Sigmoid colon (tissue), 7 donors: ENCODE results near the gene CLBA1. TPM values are rescaled to one million over a fixed set of nuclear protein-coding genes. Genes with fewer than 3 reads are reported as not detected.

ENCODE experiments used
- DNase-seq: peaks from one replicate; pipeline ENCODE4 v3.0.0-alpha.2; 2019
- H3K27ac ChIP-seq, 4 donors: fragments of 200-600 bp; sonication (generic); one replicate each; pipeline ENCODE4 v1.5.1; 2016 to 2019; ENCODE audit warnings: mild to moderate bottlenecking in 1 of 4
- H3K27me3 ChIP-seq, 3 donors: fragments of 200-600 bp; sonication (generic); one replicate each; pipeline ENCODE4 v1.5.1; 2019; ENCODE audit warnings: mild to moderate bottlenecking in 1 of 3
- H3K36me3 ChIP-seq, 4 donors: fragments of 200-600 bp; sonication (generic); one replicate each; pipeline ENCODE4 v1.5.1; 2016 to 2019
- H3K4me1 ChIP-seq, 4 donors: fragments of 200-600 bp; sonication (generic); one replicate each; pipeline ENCODE4 v1.5.1; 2017 to 2019
- H3K4me3 ChIP-seq, 4 donors: fragments of 200-600 bp; sonication (generic); one replicate each; pipeline ENCODE4 v1.5.1; 2017 to 2019; ENCODE audit warnings: mild to moderate bottlenecking in 2 of 4, moderate library complexity in 1 of 4
- H3K9me3 ChIP-seq, 4 donors: fragments of 200-600 bp in 3 of 4; sonication (generic) in 3 of 4; one replicate each; pipeline versions ENCODE4 v1.5.1 to v1.6.1; 2013 to 2019
- CTCF ChIP-seq, 4 experiments: fragments of 450-650 bp in 3 of 4; fragments of 200-600 bp in 1 of 4; IDR thresholded peaks; one replicate each; pipeline ENCODE4 v1.5.1; 2016 to 2019; ENCODE audit warnings: antibody characterized with exemption in 4 of 4, mild to moderate bottlenecking in 3 of 4, moderate library complexity in 2 of 4
- EP300 ChIP-seq, 4 donors: sonication (generic); formaldehyde crosslinking; IDR thresholded peaks; one replicate each; pipeline ENCODE4 v1.6.1; 2017; ENCODE audit warnings: antibody characterized with exemption in 4 of 4
- POLR2A ChIP-seq, 2 donors: fragments of 450-650 bp; IDR thresholded peaks; one replicate each; pipeline ENCODE4 v1.6.1; 2016; ENCODE audit warnings: antibody characterized with exemption in 2 of 2, mild to moderate bottlenecking in 2 of 2, moderate library complexity in 2 of 2
- POLR2AphosphoS5 ChIP-seq, 4 donors: sonication (generic); formaldehyde crosslinking; IDR thresholded peaks; one replicate each; pipeline ENCODE4 v1.6.1; 2017; ENCODE audit warnings: antibody characterized with exemption in 4 of 4
- WGBS, 2 donors: extraction: QIAGEN DNeasy Blood & Tissue Kit; methylation state at CpG; one replicate each; pipeline ENCODE4 v1.1.7; 2013; 5-methylcytosine and 5-hydroxymethylcytosine counted together
- intact Hi-C: fragments of 100-400 bp; cut with DNase I; formaldehyde crosslinking; loops from one replicate; pipeline ENCODE4 v1.15.1; 2023
- polyA plus RNA-seq, 3 donors: library from polyadenylated mRNA; stranded (reverse); fragments of 200-250 nt; gene quantifications; one replicate each; pipeline ENCODE4 v1.2.3, GENCODE V29; 2013
- total RNA-seq, 4 donors: library from RNA; depleted of rRNA; stranded (reverse); fragments of >200 nt; gene quantifications; one replicate each; pipeline ENCODE4 v1.1.0, GENCODE V29; 2016
- donor health status: healthy with polysubstance abuse.
- donor health status: Bipolar disorder and iron deficiency.
- donor health status: healthy.

Gene CLBA1
- total and polyA plus RNA-seq, 7 donors, result 2.8 to 8.4 (median 3.3) TPM

GRCh38 chr14:104996032-104996431 lies 10.4 kb downstream of the CLBA1 start:
- intact Hi-C loops, result no loop called here
- Histone ChIP-seq H3K4me3 (no peak overlapping the region), H3K27ac (no peak overlapping the region), H3K27me3 (no peaks in the 10 kb centered on the region), H3K9me3 (no peaks in the 10 kb centered on the region), H3K4me1 (no peaks in the 10 kb centered on the region), H3K36me3 (peaks cover 0 to 43% (median 10%) of the 10 kb centered on the region in 4 donors)
- TF ChIP-seq CTCF (IDR thresholded peaks at IDR 0.05), result no peak
- no peak for TF ChIP-seq POLR2AphosphoS5 (IDR thresholded peaks at IDR 0.05)
- no peak for TF ChIP-seq POLR2A (IDR thresholded peaks at IDR 0.05)
- 94% methylated on average over 5 of the region's 5 CpGs for WGBS, 2 donors
- no peak for DNase-seq

- H3K27me3 ChIP-seq, result no peaks in the 10 kb centered on the region
- no peak for DNase-seq
- H3K27ac ChIP-seq, result no peak overlapping the region
- H3K4me3 ChIP-seq, result no peak overlapping the region
- H3K9me3 ChIP-seq, result no peaks in the 10 kb centered on the region
- intact Hi-C loops, result no loop called here
- no peaks in the 10 kb centered on the region for H3K4me1 ChIP-seq
- H3K36me3 ChIP-seq, result peaks cover 0 to 39% (median 10%) of the 10 kb centered on the region in 4 donors
- TF ChIP-seq EP300 (IDR thresholded peaks at IDR 0.05), result no peak
- TF ChIP-seq POLR2A (IDR thresholded peaks at IDR 0.05), result no peak
- TF ChIP-seq CTCF (IDR thresholded peaks at IDR 0.05), result no peak
- WGBS, 2 donors, result 95 to 96% methylated on average over 13 of the region's 13 CpGs
These were observed 10.9 kb downstream of the CLBA1 start for GRCh38 chr14:104996483-104996882.

- Histone ChIP-seq H3K27me3 (no peaks in the 10 kb centered on the region), H3K36me3 (peaks cover 0 to 16% (median 4%) of the 10 kb centered on the region in 4 donors), H3K4me1 (peaks cover 0 to under 1% (median 0%) of the 10 kb centered on the region in 4 donors), H3K27ac (no peak overlapping the region), H3K9me3 (no peaks in the 10 kb centered on the region), H3K4me3 (no peak overlapping the region)
- no peak for TF ChIP-seq CTCF (IDR thresholded peaks at IDR 0.05)
- TF ChIP-seq POLR2A (IDR thresholded peaks at IDR 0.05), result no peak
- TF ChIP-seq EP300 (IDR thresholded peaks at IDR 0.05), result no peak
- no peak for TF ChIP-seq POLR2AphosphoS5 (IDR thresholded peaks at IDR 0.05)
- no peak for DNase-seq
- 96% methylated on average over 5 of the region's 5 CpGs for WGBS, 2 donors
- intact Hi-C loops, result no loop called here
These were observed 13.2 kb downstream of the CLBA1 start for GRCh38 chr14:104998801-104999200.

- intact Hi-C loops, result no loop called here
- no peak overlapping the region for H3K27ac ChIP-seq
These were observed 13.8 kb downstream of the CLBA1 start for GRCh38 chr14:104999361-104999760.

More at GRCh38 chr14:104999361-104999760, 13.8 kb downstream of the CLBA1 start:
- DNase-seq, result no peak
- Histone ChIP-seq H3K4me1 (peaks cover 0 to 3% (median 0%) of the 10 kb centered on the region in 4 donors), H3K27me3 (no peaks in the 10 kb centered on the region), H3K4me3 (no peak overlapping the region), H3K36me3 (peaks cover 0 to 10% (median 4%) of the 10 kb centered on the region in 4 donors), H3K9me3 (no peaks in the 10 kb centered on the region)
- 95 to 98% methylated on average over 3 of the region's 3 CpGs for WGBS, 2 donors
- TF ChIP-seq CTCF (IDR thresholded peaks at IDR 0.05) (no peak), POLR2AphosphoS5 (IDR thresholded peaks at IDR 0.05) (no peak), EP300 (IDR thresholded peaks at IDR 0.05) (no peak), POLR2A (IDR thresholded peaks at IDR 0.05) (no peak)
